CD4-positive, CD25-positive, alpha-beta regulatory T cell (primary cell): ENCODE measurements around the gene HIVEP3. TPM values are rescaled to one million over a fixed set of nuclear protein-coding genes. Genes with fewer than 3 reads are reported as not detected.
"Not testable (repeated sequence)": the region's sequence is repeated elsewhere in the genome, so short reads cannot be mapped to it uniquely, and the experiment has no call there.

ENCODE experiments used
- ATAC-seq, 2 donors: fragments of 150-1000 bp; cut with Tn5 transposase; one replicate each; pipeline ENCODE4 v1.10.0; 2021; ENCODE audit warnings: low read depth in 2 of 2, moderate number of reproducible peaks in 2 of 2, moderate library complexity in 1 of 2
- DNase-seq, 3 donors: peaks; one replicate each; pipeline versions ENCODE4 v3.0.0 to v3.0.0-alpha.2; 2012 to 2022; ENCODE audit warnings: mixed read lengths in 1 of 3
- H3K27ac ChIP-seq: one replicate; pipeline ENCODE4 v1.7.0; 2013; ENCODE audit warnings: mild to moderate bottlenecking, low read length; ENCODE audit not compliant: insufficient read depth, poor library complexity, severe bottlenecking
- H3K27me3 ChIP-seq: one replicate; pipeline ENCODE4 v1.7.0; 2013; ENCODE audit warnings: low read length; ENCODE audit not compliant: control insufficient read depth, insufficient read depth
- H3K36me3 ChIP-seq: one replicate; pipeline ENCODE4 v1.7.0; 2013; ENCODE audit warnings: mild to moderate bottlenecking, low read length, moderate library complexity; ENCODE audit not compliant: control insufficient read depth, insufficient read depth
- H3K4me1 ChIP-seq: 2 replicates; pipeline ENCODE4 v1.7.0; 2013; ENCODE audit warnings: mild to moderate bottlenecking, low read length; ENCODE audit not compliant: insufficient read depth, control insufficient read depth, poor library complexity, severe bottlenecking
- H3K4me3 ChIP-seq: one replicate; pipeline ENCODE4 v1.7.0; 2013; ENCODE audit warnings: low read depth, mild to moderate bottlenecking, low read length, moderate library complexity
- H3K9me3 ChIP-seq, 2 experiments: 1 replicate in 1 of 2; 2 replicates in 1 of 2; pipeline ENCODE4 v1.7.0; 2013; ENCODE audit warnings: low read length in 2 of 2, mild to moderate bottlenecking in 1 of 2, moderate library complexity in 1 of 2; ENCODE audit not compliant: control insufficient read depth in 2 of 2
- H3K27ac Mint-ChIP-seq, 3 donors: one replicate each; pipeline ENCODE4 v1.8.0; 2020 to 2022; ENCODE audit warnings: mild to moderate bottlenecking in 3 of 3, mixed read lengths in 3 of 3, moderate library complexity in 2 of 3
- H3K27me3 Mint-ChIP-seq: one replicate; pipeline ENCODE4 v1.8.0; 2022; ENCODE audit warnings: mild to moderate bottlenecking, mixed read lengths
- H3K36me3 Mint-ChIP-seq: one replicate; pipeline ENCODE4 v1.8.0; 2020; ENCODE audit warnings: mixed read lengths
- H3K4me1 Mint-ChIP-seq, 4 donors: one replicate each; pipeline ENCODE4 v1.8.0; 2020 to 2022; ENCODE audit warnings: mixed read lengths in 4 of 4, mild to moderate bottlenecking in 1 of 4
- H3K4me3 Mint-ChIP-seq, 4 donors: one replicate each; pipeline ENCODE4 v1.8.0; 2020 to 2022; ENCODE audit warnings: mild to moderate bottlenecking in 4 of 4, mixed read lengths in 4 of 4, moderate library complexity in 3 of 4
- H3K9me3 Mint-ChIP-seq, 7 donors: one replicate each; pipeline ENCODE4 v1.8.0; 2020 to 2022; ENCODE audit warnings: mixed read lengths in 7 of 7, mild to moderate bottlenecking in 3 of 7, moderate library complexity in 2 of 7
- polyA plus RNA-seq, 4 donors: library from polyadenylated mRNA; unstranded; fragments of 300-500 nt; fragmentation: Illumina TruSeq; gene quantifications; one replicate each; pipeline ENCODE4 v1.2.3, GENCODE V29; 2021
- total RNA-seq: library from RNA; stranded (reverse); gene quantifications from one replicate; pipeline ENCODE4 v1.2.3, GENCODE V29; 2022

Gene HIVEP3
- total and polyA plus RNA-seq, 5 donors from 2014 or later, result 3.9 to 17.2 (median 7.5) TPM

- no peaks in the 10 kb centered on the region for H3K36me3 ChIP-seq
- H3K36me3 Mint-ChIP-seq, result no peaks in the 10 kb centered on the region
- peaks cover 3 to 16% of the 10 kb centered on the region in 2 experiments for H3K9me3 ChIP-seq
- peaks cover 3 to 18% (median 6%) of the 10 kb centered on the region in 7 donors for H3K9me3 Mint-ChIP-seq
- no peak overlapping the region for H3K27ac ChIP-seq
- H3K4me3 ChIP-seq, result no peak overlapping the region
- peaks cover 0 to 14% (median 12%) of the 10 kb centered on the region in 4 donors for H3K4me1 Mint-ChIP-seq
- H3K27me3 Mint-ChIP-seq, result peaks cover 4% of the 10 kb centered on the region
- no peak overlapping the region for H3K4me3 Mint-ChIP-seq
- H3K27me3 ChIP-seq, result no peaks in the 10 kb centered on the region
- no peak for DNase-seq
- H3K27ac Mint-ChIP-seq, result no peak overlapping the region
- no peaks in the 10 kb centered on the region for H3K4me1 ChIP-seq
- ATAC-seq, result no peak
Measured at GRCh38 chr1:41953291-41953690, 34.6 kb upstream of the HIVEP3 start.

- H3K9me3 ChIP-seq, result peaks cover 3 to 16% of the 10 kb centered on the region in 2 experiments
- Mint-ChIP-seq H3K4me3 (no peak overlapping the region), H3K36me3 (no peaks in the 10 kb centered on the region), H3K4me1 (peaks cover 0 to 14% (median 12%) of the 10 kb centered on the region in 4 donors), H3K27ac (no peak overlapping the region), H3K9me3 (peaks cover 3 to 18% (median 7%) of the 10 kb centered on the region in 7 donors), H3K27me3 (peaks cover 4% of the 10 kb centered on the region)
- H3K4me3 ChIP-seq, result no peak overlapping the region
- no peaks in the 10 kb centered on the region for H3K4me1 ChIP-seq
- no peak overlapping the region for H3K27ac ChIP-seq
- DNase-seq (no peak), ATAC-seq (no peak)
- no peaks in the 10 kb centered on the region for H3K36me3 ChIP-seq
- no peaks in the 10 kb centered on the region for H3K27me3 ChIP-seq
Measured at GRCh38 chr1:41952208-41952607, 33.5 kb upstream of the HIVEP3 start.

GRCh38 chr1:41951492-41951891 is 32.8 kb upstream of the HIVEP3 start:
- not testable (repeated sequence) for H3K27ac ChIP-seq, DNase-seq, H3K4me3 ChIP-seq, H3K4me1 ChIP-seq, H3K27me3 Mint-ChIP-seq, H3K36me3 Mint-ChIP-seq, H3K4me3 Mint-ChIP-seq, H3K27ac Mint-ChIP-seq, H3K27me3 ChIP-seq, ATAC-seq, H3K36me3 ChIP-seq
- peaks cover 3 to 16% of the 10 kb centered on the region in 2 experiments for H3K9me3 ChIP-seq
- Mint-ChIP-seq H3K4me1 (peaks cover 0 to 14% (median 12%) of the 10 kb centered on the region in 4 donors), H3K9me3 (peaks cover 3 to 18% (median 7%) of the 10 kb centered on the region in 7 donors)

GRCh38 chr1:41950820-41951219 is 32.1 kb upstream of the HIVEP3 start:
- Histone ChIP-seq H3K9me3 (peaks cover 3 to 16% of the 10 kb centered on the region in 2 experiments), H3K4me3 (no peak overlapping the region), H3K4me1 (no peaks in the 10 kb centered on the region), H3K27ac (no peak overlapping the region), H3K27me3 (no peaks in the 10 kb centered on the region), H3K36me3 (no peaks in the 10 kb centered on the region)
- H3K27me3 Mint-ChIP-seq, result peaks cover 4% of the 10 kb centered on the region
- ATAC-seq (no peak), DNase-seq (no peak)
- H3K36me3 Mint-ChIP-seq, result no peaks in the 10 kb centered on the region
- H3K4me1 Mint-ChIP-seq, result peaks cover 0 to 13% (median 11%) of the 10 kb centered on the region in 4 donors
- H3K9me3 Mint-ChIP-seq, result peaks cover 3 to 18% (median 7%) of the 10 kb centered on the region in 7 donors
- no peak overlapping the region for H3K4me3 Mint-ChIP-seq
- H3K27ac Mint-ChIP-seq, result no peak overlapping the region

GRCh38 chr1:41945946-41946345 is 27.2 kb upstream of the HIVEP3 start:
- not testable (repeated sequence) for H3K4me3 Mint-ChIP-seq, H3K4me3 ChIP-seq, H3K27ac Mint-ChIP-seq, H3K27ac ChIP-seq, H3K9me3 ChIP-seq, DNase-seq, H3K27me3 ChIP-seq, ATAC-seq, H3K4me1 Mint-ChIP-seq, H3K36me3 Mint-ChIP-seq, H3K27me3 Mint-ChIP-seq, H3K4me1 ChIP-seq, H3K36me3 ChIP-seq
- peaks cover under 1 to 15% (median 6%) of the 10 kb centered on the region in 7 donors for H3K9me3 Mint-ChIP-seq

GRCh38 chr1:41943717-41944116 is 25.0 kb upstream of the HIVEP3 start:
- Histone ChIP-seq H3K9me3 (peaks cover 0 to 4% of the 10 kb centered on the region in 2 experiments), H3K4me3 (no peak overlapping the region), H3K36me3 (no peaks in the 10 kb centered on the region), H3K27ac (no peak overlapping the region), H3K27me3 (no peaks in the 10 kb centered on the region), H3K4me1 (no peaks in the 10 kb centered on the region)
- peaks cover 0 to 7% (median 3%) of the 10 kb centered on the region in 7 donors for H3K9me3 Mint-ChIP-seq
- peak overlapping the region in 1 of 3 donors; percentile 39 for H3K27ac Mint-ChIP-seq
- peaks cover 10% of the 10 kb centered on the region for H3K36me3 Mint-ChIP-seq
- H3K4me1 Mint-ChIP-seq, result peaks cover 0 to 2% (median under 1%) of the 10 kb centered on the region in 4 donors
- no peak overlapping the region for H3K4me3 Mint-ChIP-seq
- ATAC-seq (no peak), DNase-seq (no peak)
- H3K27me3 Mint-ChIP-seq, result peaks cover 8% of the 10 kb centered on the region

- no peak for DNase-seq
- no peak for ATAC-seq
- Histone ChIP-seq H3K27ac (no peak overlapping the region), H3K9me3 (peaks cover 0 to 4% of the 10 kb centered on the region in 2 experiments), H3K27me3 (no peaks in the 10 kb centered on the region), H3K4me1 (no peaks in the 10 kb centered on the region), H3K36me3 (no peaks in the 10 kb centered on the region), H3K4me3 (no peak overlapping the region)
- Mint-ChIP-seq H3K36me3 (peaks cover 20% of the 10 kb centered on the region), H3K27me3 (peaks cover 15% of the 10 kb centered on the region), H3K4me3 (no peak overlapping the region), H3K9me3 (peaks cover 0 to 7% (median 2%) of the 10 kb centered on the region in 7 donors), H3K4me1 (peaks cover 0 to 2% (median 0%) of the 10 kb centered on the region in 4 donors), H3K27ac (no peak overlapping the region)
Measured at GRCh38 chr1:41942278-41942677, 23.6 kb upstream of the HIVEP3 start.

- H3K9me3 ChIP-seq, result peaks cover 0 to 4% of the 10 kb centered on the region in 2 experiments
- ATAC-seq (no peak), DNase-seq (no peak)
- no peaks in the 10 kb centered on the region for H3K36me3 ChIP-seq
- Mint-ChIP-seq H3K27ac (no peak overlapping the region), H3K4me1 (peaks cover 0 to 2% (median 0%) of the 10 kb centered on the region in 4 donors), H3K27me3 (peaks cover 15% of the 10 kb centered on the region), H3K36me3 (peaks cover 22% of the 10 kb centered on the region), H3K9me3 (peaks cover 0 to 7% (median 2%) of the 10 kb centered on the region in 7 donors), H3K4me3 (no peak overlapping the region)
- H3K27me3 ChIP-seq, result no peaks in the 10 kb centered on the region
- no peaks in the 10 kb centered on the region for H3K4me1 ChIP-seq
- no peak overlapping the region for H3K27ac ChIP-seq
- H3K4me3 ChIP-seq, result no peak overlapping the region
Measured at GRCh38 chr1:41941381-41941780, 22.7 kb upstream of the HIVEP3 start.
